HepG2 (cell line): ENCODE measurements around the gene RAB24. TPM values are rescaled to one million over a fixed set of nuclear protein-coding genes. Genes with fewer than 3 reads are reported as not detected.
A peak's percentile ranks its signal among the peaks of the same experiment; 100 is the strongest.

ENCODE experiments used
- ASH2L ChIP-seq: fragments of 300-600, 200-600 bp; sonication (generic); IDR thresholded peaks from 2 replicates; pipeline ENCODE4 v1.7.0; 2017; ENCODE audit warnings: low read depth, mild to moderate bottlenecking, moderate library complexity, mixed read lengths, low read length; ENCODE audit not compliant: insufficient read length
- EP300 ChIP-seq, 3 experiments: sonication (generic) in 1 of 3; formaldehyde crosslinking in 1 of 3; IDR thresholded peaks; 2 replicates each; pipeline versions ENCODE4 v1.5.1 to v1.6.1; 2011 to 2020; ENCODE audit warnings: low read depth in 2 of 3, low read length in 2 of 3, borderline replicate concordance in 1 of 3, improper control_type of control experiment in 1 of 3, mild to moderate bottlenecking in 1 of 3, missing genetic modification reagents in 1 of 3, moderate library complexity in 1 of 3
- FOXA3 ChIP-seq: IDR thresholded peaks from 2 replicates; pipeline ENCODE4 v1.6.1; 2016; ENCODE audit warnings: missing genetic modification reagents, missing compliant biosample characterization
- KDM5A ChIP-seq: fragments of 200-600 bp; sonication (generic); IDR thresholded peaks from 2 replicates; pipeline ENCODE4 v1.7.0; 2018; ENCODE audit warnings: antibody characterized with exemption, mild to moderate bottlenecking, low read length, borderline replicate concordance
- KLF15 ChIP-seq: sonication (generic); formaldehyde crosslinking; IDR thresholded peaks from 2 replicates; pipeline ENCODE4 v1.8.1; 2023; ENCODE audit warnings: borderline replicate concordance, mild to moderate bottlenecking, inconsistent platforms, missing genetic modification reagents, mixed read lengths
- MTF2 ChIP-seq: sonication (generic); formaldehyde crosslinking; IDR thresholded peaks from 2 replicates; pipeline ENCODE4 v1.5.0; 2020; ENCODE audit warnings: missing genetic modification reagents, borderline replicate concordance
- PPARG ChIP-seq: conservative IDR thresholded peaks from 2 replicates; pipeline ENCODE4 v1.6.1; 2016; ENCODE audit warnings: missing biosample characterization, missing genetic modification reagents
- SOX5 ChIP-seq: IDR thresholded peaks from 2 replicates; pipeline ENCODE4 v1.6.1; 2016; ENCODE audit warnings: borderline replicate concordance
- SOX6 ChIP-seq, 2 experiments: fragments of 450-650 bp in 1 of 2; sonication (generic) in 1 of 2; formaldehyde crosslinking in 1 of 2; IDR thresholded peaks; 2 replicates each; pipeline versions ENCODE4 v1.4.0 to v1.6.1; 2017 to 2020; ENCODE audit warnings: antibody characterized with exemption in 1 of 2, mild to moderate bottlenecking in 1 of 2, missing genetic modification reagents in 1 of 2
- SPEN ChIP-seq: sonication (generic); formaldehyde crosslinking; IDR thresholded peaks from 2 replicates; pipeline ENCODE4 v1.5.1; 2020; ENCODE audit warnings: low read depth, mild to moderate bottlenecking, missing genetic modification reagents
- SUZ12 ChIP-seq: fragments of 150-350 bp; IDR thresholded peaks from 2 replicates; pipeline ENCODE4 v1.6.1; 2014; ENCODE audit warnings: low read depth, low read length
- SYNCRIP ChIP-seq: fragments of 200-400 bp; formaldehyde crosslinking; IDR thresholded peaks from 2 replicates; pipeline ENCODE4 v1.6.1; 2018; ENCODE audit warnings: mild to moderate bottlenecking, low read depth, low read length; ENCODE audit not compliant: insufficient read depth
- ZKSCAN8 ChIP-seq: IDR thresholded peaks from 2 replicates; pipeline ENCODE4 v1.6.1; 2016; ENCODE audit warnings: borderline replicate concordance, missing genetic modification reagents, missing compliant biosample characterization
- ZNF329 ChIP-seq: sonication (generic); formaldehyde crosslinking; IDR thresholded peaks from 2 replicates; pipeline ENCODE4 v1.9.0; 2021; ENCODE audit warnings: low read depth, mild to moderate bottlenecking, missing genetic modification reagents
- ZNF496 ChIP-seq: sonication (generic); formaldehyde crosslinking; IDR thresholded peaks from 2 replicates; pipeline ENCODE4 v1.8.1; 2023; ENCODE audit warnings: mild to moderate bottlenecking, moderate library complexity, missing genetic modification reagents; ENCODE audit not compliant: insufficient replicate concordance
- ZNF556 ChIP-seq: sonication (generic); formaldehyde crosslinking; IDR thresholded peaks from 2 replicates; pipeline ENCODE4 v1.4.0; 2020; ENCODE audit warnings: mild to moderate bottlenecking, missing genetic modification reagents, borderline replicate concordance
- ZNF570 ChIP-seq: sonication (generic); formaldehyde crosslinking; IDR thresholded peaks from 2 replicates; pipeline ENCODE4 v1.4.0; 2020; ENCODE audit warnings: mild to moderate bottlenecking, missing genetic modification reagents, borderline replicate concordance
- ZNF580 ChIP-seq: IDR thresholded peaks from 2 replicates; pipeline ENCODE4 v1.6.1; 2016; ENCODE audit warnings: low read depth, borderline replicate concordance
- polyA plus RNA-seq, 8 experiments: library from polyadenylated mRNA; depleted of rRNA in 3 of 8; stranded (reverse) in 7 of 8; unstranded in 1 of 8; fragments of >200 nt; fragmentation: Illumina TruSeq in 4 of 8; extraction: Trizol in 4 of 8; gene quantifications; 2 replicates each; pipeline versions ENCODE4 v1.2.1 to v1.2.3, GENCODE V29; 2011 to 2016; ENCODE audit warnings: low read depth in 4 of 8, missing spikeins in 1 of 8, mixed read lengths in 1 of 8; ENCODE audit not compliant: insufficient read depth in 1 of 8
- total RNA-seq, 5 experiments: library from RNA; depleted of rRNA; stranded (reverse); fragments of >200 nt; fragmentation: Illumina TruSeq; extraction: Trizol; gene quantifications; 2 replicates each; pipeline ENCODE4 v1.2.3, GENCODE V29; 2016; ENCODE audit warnings: low read depth in 1 of 5
- TF ChIP-seq, protein P1 (sequence below): sonication (generic); formaldehyde crosslinking; IDR thresholded peaks from 2 replicates; pipeline ENCODE4 v1.4.0; 2020; ENCODE audit warnings: mild to moderate bottlenecking, missing genetic modification reagents
- TF ChIP-seq, protein P2 (sequence below): sonication (generic); formaldehyde crosslinking; IDR thresholded peaks from 2 replicates; pipeline ENCODE4 v1.5.0; 2020; ENCODE audit warnings: mild to moderate bottlenecking, missing genetic modification reagents
- TF ChIP-seq, protein P3 (sequence below): sonication (generic); formaldehyde crosslinking; conservative IDR thresholded peaks from 2 replicates; pipeline ENCODE4 v1.8.0; 2022; ENCODE audit warnings: missing genetic modification reagents

RAB24 gene
- total and polyA plus RNA-seq, 2 of the 13 experiments (the other 11 are each of a cell fraction or from before 2014, with no cell fraction given) = 22.9 to 63.7 TPM

DNA sequence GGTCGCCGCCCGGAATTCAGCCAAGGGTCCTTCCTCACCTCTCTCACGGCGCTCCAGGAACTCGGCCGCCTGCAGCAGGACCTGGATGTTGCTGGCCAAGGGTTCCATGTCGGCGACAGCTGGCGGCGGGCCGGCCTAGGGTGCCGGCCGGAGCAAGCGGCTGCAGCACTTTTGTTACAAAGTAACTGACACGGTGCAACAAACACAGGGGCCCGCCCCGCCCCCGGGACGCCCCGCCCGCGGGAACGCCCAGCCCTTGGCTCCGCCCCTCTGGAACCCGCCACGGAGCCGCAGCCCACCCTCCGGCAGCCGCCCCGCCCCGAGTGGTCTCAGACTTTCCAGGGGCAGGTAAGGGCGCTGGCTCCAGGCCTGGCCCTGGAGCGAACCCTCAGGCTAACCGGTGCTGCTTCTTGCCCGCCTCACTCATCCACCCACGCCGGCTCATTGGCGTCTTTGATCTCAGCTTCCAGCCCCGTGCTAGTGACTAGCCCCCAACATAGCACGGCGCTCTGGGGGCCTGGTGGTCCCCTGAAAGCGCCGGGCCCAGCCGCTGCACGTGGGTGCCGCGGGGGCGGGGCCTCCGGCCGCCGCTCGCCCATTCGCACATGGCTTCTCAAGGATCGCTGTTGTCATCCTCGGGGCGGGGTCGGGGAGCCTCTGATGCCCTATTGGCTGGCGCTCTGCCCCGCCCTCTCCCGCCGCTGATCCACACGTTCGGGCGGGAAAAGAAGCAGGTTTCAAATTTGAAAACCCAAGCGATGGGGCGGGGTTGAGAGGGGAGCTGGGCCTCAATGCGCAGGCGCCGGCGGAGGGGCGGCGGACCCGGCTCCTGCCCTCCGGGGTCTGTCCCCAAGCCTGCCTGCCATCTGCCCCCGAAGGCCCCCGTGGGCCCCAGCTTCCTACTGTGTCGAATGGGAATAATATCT is 8.5 kb upstream of the RAB24 start, which contains the start of gene MXD3 (continued):
- TF ChIP-seq EP300 (IDR thresholded peaks at IDR 0.05; ENCODE audit: low read depth in 2 of 2, low read length in 2 of 2) (peak in 1 of 2 experiments; percentile 34; a peak in 1 of 4 replicates), EP300 (CRISPR knock-in tag; IDR thresholded peaks at IDR 0.05; ENCODE audit: borderline replicate concordance) (no peak), ZNF496 (CRISPR knock-in tag) (no peak), FOXA3 (CRISPR knock-in tag) (peak; percentile 23; the same call in 1 of the 2 replicates), KDM5A (peak; percentile 54; the same call in 1 of the 2 replicates), ASH2L (peak; percentile 72), KLF15 (CRISPR knock-in tag) (peak; percentile 83; the same call in 1 of the 2 replicates), SYNCRIP (no peak), SPEN (CRISPR knock-in tag) (peak; percentile 48; the same call in 1 of the 2 replicates), ZNF329 (CRISPR knock-in tag) (no peak), PPARG (CRISPR knock-in tag) (no peak), ZNF556 (no peak), SUZ12 (no peak), SOX6 (IDR thresholded peaks at IDR 0.05) (no peak), SOX6 (CRISPR knock-in tag; IDR thresholded peaks at IDR 0.05) (peak; percentile 34), ZKSCAN8 (CRISPR knock-in tag) (no peak), ZNF570 (CRISPR knock-in tag) (no peak), ZNF580 (CRISPR knock-in tag) (no peak), SOX5 (no peak), MTF2 (CRISPR knock-in tag) (no peak)
- TF ChIP-seq, protein P1, sequence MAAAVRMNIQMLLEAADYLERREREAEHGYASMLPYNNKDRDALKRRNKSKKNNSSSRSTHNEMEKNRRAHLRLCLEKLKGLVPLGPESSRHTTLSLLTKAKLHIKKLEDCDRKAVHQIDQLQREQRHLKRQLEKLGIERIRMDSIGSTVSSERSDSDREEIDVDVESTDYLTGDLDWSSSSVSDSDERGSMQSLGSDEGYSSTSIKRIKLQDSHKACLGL (CRISPR knock-in tag) = peak; percentile 99; the same call in 1 of the 2 replicates
- TF ChIP-seq, protein P2, sequence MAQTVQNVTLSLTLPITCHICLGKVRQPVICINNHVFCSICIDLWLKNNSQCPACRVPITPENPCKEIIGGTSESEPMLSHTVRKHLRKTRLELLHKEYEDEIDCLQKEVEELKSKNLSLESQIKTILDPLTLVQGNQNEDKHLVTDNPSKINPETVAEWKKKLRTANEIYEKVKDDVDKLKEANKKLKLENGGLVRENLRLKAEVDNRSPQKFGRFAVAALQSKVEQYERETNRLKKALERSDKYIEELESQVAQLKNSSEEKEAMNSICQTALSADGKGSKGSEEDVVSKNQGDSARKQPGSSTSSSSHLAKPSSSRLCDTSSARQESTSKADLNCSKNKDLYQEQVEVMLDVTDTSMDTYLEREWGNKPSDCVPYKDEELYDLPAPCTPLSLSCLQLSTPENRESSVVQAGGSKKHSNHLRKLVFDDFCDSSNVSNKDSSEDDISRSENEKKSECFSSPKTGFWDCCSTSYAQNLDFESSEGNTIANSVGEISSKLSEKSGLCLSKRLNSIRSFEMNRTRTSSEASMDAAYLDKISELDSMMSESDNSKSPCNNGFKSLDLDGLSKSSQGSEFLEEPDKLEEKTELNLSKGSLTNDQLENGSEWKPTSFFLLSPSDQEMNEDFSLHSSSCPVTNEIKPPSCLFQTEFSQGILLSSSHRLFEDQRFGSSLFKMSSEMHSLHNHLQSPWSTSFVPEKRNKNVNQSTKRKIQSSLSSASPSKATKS (CRISPR knock-in tag) = no peak
- TF ChIP-seq, protein P3, sequence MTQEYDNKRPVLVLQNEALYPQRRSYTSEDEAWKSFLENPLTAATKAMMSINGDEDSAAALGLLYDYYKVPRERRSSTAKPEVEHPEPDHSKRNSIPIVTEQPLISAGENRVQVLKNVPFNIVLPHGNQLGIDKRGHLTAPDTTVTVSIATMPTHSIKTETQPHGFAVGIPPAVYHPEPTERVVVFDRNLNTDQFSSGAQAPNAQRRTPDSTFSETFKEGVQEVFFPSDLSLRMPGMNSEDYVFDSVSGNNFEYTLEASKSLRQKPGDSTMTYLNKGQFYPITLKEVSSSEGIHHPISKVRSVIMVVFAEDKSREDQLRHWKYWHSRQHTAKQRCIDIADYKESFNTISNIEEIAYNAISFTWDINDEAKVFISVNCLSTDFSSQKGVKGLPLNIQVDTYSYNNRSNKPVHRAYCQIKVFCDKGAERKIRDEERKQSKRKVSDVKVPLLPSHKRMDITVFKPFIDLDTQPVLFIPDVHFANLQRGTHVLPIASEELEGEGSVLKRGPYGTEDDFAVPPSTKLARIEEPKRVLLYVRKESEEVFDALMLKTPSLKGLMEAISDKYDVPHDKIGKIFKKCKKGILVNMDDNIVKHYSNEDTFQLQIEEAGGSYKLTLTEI = no peak
